Measurements from ENCODE around the gene DEDD2.

- TF ChIP-seq CTCF (IDR thresholded peaks at IDR 0.05; ENCODE audit: low read depth, low read length): no peak
- no peak for TF ChIP-seq MYC (IDR thresholded peaks at IDR 0.05; ENCODE audit: low read depth, low read length)
Measured at GRCh38 chr19:42203700-42204099, 13.8 kb downstream of the DEDD2 start.

Data from NB4 (cell line).